ENCODE data around the gene WWOX.

Gene WWOX

DNA sequence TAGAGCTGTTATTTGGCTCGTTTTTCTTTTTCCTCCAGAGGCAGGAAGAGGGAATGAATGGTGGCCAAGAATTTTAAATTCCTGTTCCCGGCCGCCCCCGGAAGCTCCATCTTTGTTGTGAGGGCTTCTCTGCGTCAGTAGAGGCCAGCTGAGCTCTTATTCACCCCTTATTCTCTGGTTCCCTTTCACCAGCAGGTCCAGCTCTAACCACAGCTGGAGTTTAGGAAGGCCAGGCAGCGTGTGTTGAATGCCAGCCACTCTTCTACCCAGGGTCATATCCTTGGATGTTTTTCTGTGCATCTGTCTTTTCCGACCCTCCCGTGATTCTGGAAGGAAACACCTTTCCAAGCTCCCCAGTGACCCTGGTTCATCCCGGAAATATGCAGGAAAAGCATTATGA lies 570.5 kb downstream of the WWOX start:
- DNase-seq (ENCODE audit: extremely low spot score): no peak
- no peak for TF ChIP-seq CTCF (IDR thresholded peaks at IDR 0.05; ENCODE audit: control extremely low read depth, extremely low read depth, low read depth, missing control alignments)
- ChIA-PET CTCF (interaction anchor here (1.2 to 1.6 kb wide), 2 partner anchors 15 to 166 kb away, joined by 3 to 4 read pairs; no protein-coding TSS in a partner anchor), POLR2A (no interaction called here)

- CTCF ChIA-PET: interaction anchor here (1.5 kb wide), 1 partner anchor 8 kb away, joined by 6 read pairs; no protein-coding TSS in a partner anchor
- TF ChIP-seq CTCF (IDR thresholded peaks at IDR 0.05; ENCODE audit: control extremely low read depth, extremely low read depth, low read depth, missing control alignments): no peak
- no peak for DNase-seq (ENCODE audit: extremely low spot score)
- POLR2A ChIA-PET: no interaction called here
Observed at GRCh38 chr16:78672779-78673556, 573.5 kb downstream of the WWOX start.

- no peak for DNase-seq (ENCODE audit: extremely low spot score)
- ChIA-PET CTCF (no interaction called here), POLR2A (no interaction called here)
- TF ChIP-seq CTCF (IDR thresholded peaks at IDR 0.05; ENCODE audit: control extremely low read depth, extremely low read depth, low read depth, missing control alignments): no peak
Observed at GRCh38 chr16:78673884-78674283, 574.4 kb downstream of the WWOX start.

DNA sequence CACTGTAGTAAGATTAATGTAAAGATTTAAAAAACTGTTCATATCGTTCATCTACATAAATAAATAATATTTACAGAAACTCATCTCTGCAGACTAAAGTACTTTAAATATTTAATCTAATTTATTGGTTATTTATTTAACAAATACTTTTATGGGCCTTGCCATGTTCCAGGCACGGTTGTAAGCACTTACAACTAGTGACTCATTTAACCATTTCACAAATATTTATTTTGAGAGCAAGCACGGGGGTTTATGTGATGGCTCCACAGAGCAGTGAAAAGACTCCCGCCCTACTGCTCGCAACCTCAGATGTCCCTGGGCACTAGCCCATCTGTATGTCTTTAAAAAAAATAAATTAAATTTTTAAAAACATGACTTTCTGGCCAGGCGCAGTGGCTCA lies 575.9 kb downstream of the WWOX start:
- no peak for TF ChIP-seq CTCF (IDR thresholded peaks at IDR 0.05; ENCODE audit: control extremely low read depth, extremely low read depth, low read depth, missing control alignments)
- POLR2A ChIA-PET: no interaction called here
- no peak for DNase-seq (ENCODE audit: extremely low spot score)
- CTCF ChIA-PET: no interaction called here

GRCh38 chr16:78675951-78676792 lies 576.7 kb downstream of the WWOX start:
- POLR2A ChIA-PET: no interaction called here
- CTCF ChIA-PET: no interaction called here

More at GRCh38 chr16:78675951-78676792, 576.7 kb downstream of the WWOX start:
- DNase-seq (ENCODE audit: extremely low spot score): no peak
- TF ChIP-seq CTCF (IDR thresholded peaks at IDR 0.05; ENCODE audit: control extremely low read depth, extremely low read depth, low read depth, missing control alignments): no peak
